ENCODE results near the gene RPL4.

RPL4 gene

DNA sequence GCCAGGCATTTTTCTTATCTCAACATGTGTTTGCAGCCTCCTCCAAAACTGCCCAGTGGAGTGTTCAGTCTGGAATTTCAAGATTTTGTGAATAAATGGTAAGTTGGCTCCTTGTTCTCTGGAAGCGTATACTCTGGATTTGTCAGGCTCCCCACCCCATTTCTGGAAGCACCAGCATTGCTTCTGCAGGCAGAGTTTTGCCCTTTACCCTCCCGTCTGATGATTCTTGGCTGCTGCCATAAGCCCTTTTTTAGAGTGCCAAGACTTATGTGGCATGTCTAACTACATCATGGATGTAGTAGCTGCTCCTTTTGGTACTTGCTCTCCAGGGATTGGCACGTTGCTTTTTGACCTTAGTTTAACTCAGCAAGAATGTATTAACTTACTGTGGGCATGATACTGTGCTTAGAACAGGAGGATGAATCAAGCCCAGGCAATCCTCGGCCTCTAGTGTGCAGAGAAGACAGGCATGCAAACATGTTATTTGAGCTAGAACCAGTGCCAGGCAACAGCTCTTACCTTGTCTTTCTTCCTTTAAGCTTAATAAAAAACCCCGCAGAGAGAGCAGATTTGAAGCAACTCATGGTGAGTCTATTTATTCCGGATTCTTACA, 15.4 kb downstream of the RPL4 start:
- DNase-seq (ENCODE audit: low read depth), result no peak
- no peak for TF ChIP-seq CTCF (IDR thresholded peaks at IDR 0.05; ENCODE audit: control insufficient read depth, extremely low read depth, insufficient read depth)
- H3K4me3 ChIP-seq (ENCODE audit: low read depth, low read length), result no peak overlapping the region

- DNase-seq (ENCODE audit: low read depth), result no peak
- H3K4me3 ChIP-seq (ENCODE audit: low read depth, low read length), result no peak overlapping the region
- TF ChIP-seq CTCF (IDR thresholded peaks at IDR 0.05; ENCODE audit: control insufficient read depth, extremely low read depth, insufficient read depth), result no peak
Observed at GRCh38 chr15:66488525-66488924, 16.1 kb downstream of the RPL4 start.

GRCh38 chr15:66486887-66487286, 17.8 kb downstream of the RPL4 start:
- no peak for TF ChIP-seq CTCF (IDR thresholded peaks at IDR 0.05; ENCODE audit: control insufficient read depth, extremely low read depth, insufficient read depth)
- H3K4me3 ChIP-seq (ENCODE audit: low read depth, low read length), result no peak overlapping the region
- DNase-seq (ENCODE audit: low read depth), result no peak

- no peak for DNase-seq (ENCODE audit: low read depth)
- TF ChIP-seq CTCF (IDR thresholded peaks at IDR 0.05; ENCODE audit: control insufficient read depth, extremely low read depth, insufficient read depth), result no peak
Observed at GRCh38 chr15:66484539-66485112, 20.0 kb downstream of the RPL4 start.

GRCh38 chr15:66483131-66483566, 21.5 kb downstream of the RPL4 start:
- peak; percentile 71 for DNase-seq (ENCODE audit: low read depth)
- TF ChIP-seq CTCF (IDR thresholded peaks at IDR 0.05; ENCODE audit: control insufficient read depth, extremely low read depth, insufficient read depth), result no peak
- no peak overlapping the region for H3K4me3 ChIP-seq (ENCODE audit: low read depth, low read length)

More at GRCh38 chr15:66484539-66485112, 20.0 kb downstream of the RPL4 start:
- H3K4me3 ChIP-seq (ENCODE audit: low read depth, low read length), result no peak overlapping the region

DNA sequence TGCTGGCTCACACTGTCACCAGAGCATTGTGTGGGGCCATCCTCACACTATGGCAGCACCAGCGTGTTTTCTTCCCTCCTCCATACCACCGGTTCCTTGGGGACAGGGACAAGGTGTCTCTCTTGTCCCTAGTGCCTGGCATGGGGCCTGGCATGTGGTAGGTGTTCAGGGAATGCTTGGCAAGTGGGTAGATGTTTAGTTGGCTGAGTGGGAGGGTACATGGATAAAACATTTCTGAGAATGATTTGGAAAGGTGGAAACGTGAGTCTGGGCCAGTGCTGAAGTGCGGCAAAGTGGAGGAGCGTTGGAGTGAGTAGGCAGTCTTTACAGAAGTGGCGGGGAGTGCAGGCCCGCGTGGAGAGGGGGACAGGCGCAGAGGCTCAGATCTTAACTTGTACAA, 22.1 kb downstream of the RPL4 start:
- DNase-seq (ENCODE audit: low read depth), result no peak
- H3K4me3 ChIP-seq (ENCODE audit: low read depth, low read length), result no peak overlapping the region
- no peak for TF ChIP-seq CTCF (IDR thresholded peaks at IDR 0.05; ENCODE audit: control insufficient read depth, extremely low read depth, insufficient read depth)
